Caco-2 (cell line): ENCODE results near the gene TXNDC12. TPM values are rescaled to one million over a fixed set of nuclear protein-coding genes. Genes with fewer than 3 reads are reported as not detected.

Experiments
- BruUV-seq: library from RNA; stranded (reverse); fragments of 400-500 nt; replicated peaks from 2 replicates; lab custom pipeline; 2021; lab: Mats Ljungman, UMichigan
- CTCF ChIA-PET: fragments of 300-600 bp; sonication (Branson Sonifier 250); formaldehyde crosslinking; loops from one replicate; lab custom pipeline; 2022; ENCODE audit warnings: antibody characterized with exemption; lab: Charles Lee
- POLR2A ChIA-PET: fragments of 300-600 bp; sonication (Branson Sonifier 250); formaldehyde crosslinking; loops from one replicate; lab custom pipeline; 2022; ENCODE audit warnings: antibody characterized with exemption; lab: Charles Lee
- DNase-seq, 2 experiments: peaks; one replicate each; pipeline versions ENCODE4 v3.0.0 to v3.0.0-alpha.2; 2020 to 2022
- H3K27me3 ChIP-seq: replicated peaks from 2 replicates; pipeline ENCODE4 v1.6.0; 2011; ENCODE audit warnings: low read length; ENCODE audit not compliant: control insufficient read depth, insufficient read depth
- H3K36me3 ChIP-seq: 2 replicates; pipeline ENCODE4 v1.5.1; 2011; ENCODE audit warnings: low read length; ENCODE audit not compliant: control insufficient read depth, insufficient read depth
- H3K4me1 ChIP-seq: fragments of 250-450 bp; sonication (Bioruptor Pico); 2 replicates; pipeline ENCODE4 v1.5.1; 2020; ENCODE audit warnings: mild to moderate bottlenecking
- H3K4me3 ChIP-seq: 2 replicates; pipeline ENCODE4 v1.5.1; 2011; ENCODE audit warnings: low read depth, mild to moderate bottlenecking, control low read depth, low read length
- H3K9me3 ChIP-seq: fragments of 250-450 bp; sonication (Bioruptor Pico); 2 replicates; pipeline ENCODE4 v1.5.1; 2020; ENCODE audit warnings: mild to moderate bottlenecking, moderate library complexity
- H3K27ac Mint-ChIP-seq: one replicate; pipeline ENCODE4 v1.8.0; 2022; ENCODE audit warnings: mixed read lengths; ENCODE audit not compliant: unreplicated experiment
- H3K27me3 Mint-ChIP-seq: one replicate; pipeline ENCODE4 v1.8.0; 2022; ENCODE audit warnings: mixed read lengths; ENCODE audit not compliant: insufficient read depth, unreplicated experiment
- H3K36me3 Mint-ChIP-seq: one replicate; pipeline ENCODE4 v1.8.0; 2022; ENCODE audit warnings: mild to moderate bottlenecking, mixed read lengths; ENCODE audit not compliant: insufficient read depth, unreplicated experiment
- H3K4me1 Mint-ChIP-seq: one replicate; pipeline ENCODE4 v1.8.0; 2022; ENCODE audit warnings: low read depth, mixed read lengths; ENCODE audit not compliant: unreplicated experiment
- H3K4me3 Mint-ChIP-seq: one replicate; pipeline ENCODE4 v1.8.0; 2022; ENCODE audit warnings: mild to moderate bottlenecking, moderate library complexity, mixed read lengths; ENCODE audit not compliant: unreplicated experiment
- H3K9me3 Mint-ChIP-seq: one replicate; pipeline ENCODE4 v1.8.0; 2022; ENCODE audit warnings: mixed read lengths; ENCODE audit not compliant: unreplicated experiment
- CTCF ChIP-seq, 2 experiments: fragments of 200-600 bp in 1 of 2; IDR thresholded peaks; 1 replicate in 1 of 2; 2 replicates in 1 of 2; pipeline versions ENCODE4 v1.5.1 to v1.8.0; 2011 to 2022; ENCODE audit warnings: antibody characterized with exemption in 1 of 2, control low read depth in 1 of 2, inconsistent platforms in 1 of 2, low read depth in 1 of 2, low read length in 1 of 2, mild to moderate bottlenecking in 1 of 2, moderate library complexity in 1 of 2; ENCODE audit not compliant: insufficient read depth in 1 of 2, severe bottlenecking in 1 of 2, unreplicated experiment in 1 of 2
- intact Hi-C: fragments of 100-400 bp; cut with micrococcal nuclease; formaldehyde crosslinking; loops from one replicate; pipeline ENCODE4 v1.10.0; 2022; ENCODE audit not compliant: unreplicated experiment
- total RNA-seq: library from RNA; stranded (reverse); gene quantifications from 2 replicates; pipeline ENCODE4 v1.2.3, GENCODE V29; 2022

TXNDC12 gene
- total RNA-seq, 1 experiment from 2014 or later = 61.1 TPM

- ChIA-PET CTCF (no interaction called here), POLR2A (no interaction called here)
- H3K9me3 ChIP-seq = no peaks in the 10 kb centered on the region
- peaks cover 9% of the 10 kb centered on the region; the same call in 1 of the 2 replicates for H3K4me1 ChIP-seq
- no peak for TF ChIP-seq CTCF (IDR thresholded peaks at IDR 0.05; ENCODE audit: insufficient read depth in 1 of 2, low read depth in 1 of 2, low read length in 1 of 2, severe bottlenecking in 1 of 2, unreplicated experiment in 1 of 2)
- no peak overlapping the region for H3K4me3 ChIP-seq
- intact Hi-C loops = no loop called here
- Mint-ChIP-seq H3K4me1 (peaks cover 6% of the 10 kb centered on the region), H3K36me3 (peaks cover 19% of the 10 kb centered on the region), H3K9me3 (no peaks in the 10 kb centered on the region), H3K27me3 (no peaks in the 10 kb centered on the region), H3K27ac (no peak overlapping the region), H3K4me3 (no peak overlapping the region)
- no peak for DNase-seq
- BruUV-seq = no TSS peak
- no peaks in the 10 kb centered on the region for H3K27me3 ChIP-seq
- no peaks in the 10 kb centered on the region; the same call in 1 of the 2 replicates for H3K36me3 ChIP-seq
Observed at GRCh38 chr1:52028328-52028727, 26.7 kb downstream of the TXNDC12 start.

GRCh38 chr1:52026278-52026677 is 28.7 kb downstream of the TXNDC12 start:
- Mint-ChIP-seq H3K27ac (no peak overlapping the region), H3K36me3 (peaks cover 16% of the 10 kb centered on the region), H3K9me3 (no peaks in the 10 kb centered on the region), H3K4me3 (no peak overlapping the region), H3K4me1 (peaks cover 6% of the 10 kb centered on the region), H3K27me3 (no peaks in the 10 kb centered on the region)
- no peak overlapping the region for H3K4me3 ChIP-seq
- POLR2A ChIA-PET = no interaction called here
- no peaks in the 10 kb centered on the region for H3K27me3 ChIP-seq
- no peaks in the 10 kb centered on the region for H3K9me3 ChIP-seq
- no peak for DNase-seq
- TF ChIP-seq CTCF (IDR thresholded peaks at IDR 0.05; ENCODE audit: insufficient read depth in 1 of 2, low read depth in 1 of 2, low read length in 1 of 2, severe bottlenecking in 1 of 2, unreplicated experiment in 1 of 2) = no peak
- intact Hi-C loops = no loop called here
- CTCF ChIA-PET = no interaction called here
- 0 out of 2 replicates have a peak, but pooled peaks cover 5% of the 10 kb centered on the region for H3K4me1 ChIP-seq
- no TSS peak for BruUV-seq
- no peaks in the 10 kb centered on the region; the same call in 1 of the 2 replicates for H3K36me3 ChIP-seq

- CTCF ChIA-PET = no interaction called here
- Mint-ChIP-seq H3K4me3 (no peak overlapping the region), H3K27ac (no peak overlapping the region), H3K9me3 (no peaks in the 10 kb centered on the region), H3K27me3 (no peaks in the 10 kb centered on the region), H3K4me1 (no peaks in the 10 kb centered on the region), H3K36me3 (peaks cover 20% of the 10 kb centered on the region)
- no TSS peak for BruUV-seq
- Histone ChIP-seq H3K4me1 (no peaks in the 10 kb centered on the region), H3K4me3 (no peak overlapping the region), H3K27me3 (no peaks in the 10 kb centered on the region), H3K36me3 (no peaks in the 10 kb centered on the region), H3K9me3 (no peaks in the 10 kb centered on the region)
- DNase-seq = no peak
- TF ChIP-seq CTCF (IDR thresholded peaks at IDR 0.05; ENCODE audit: insufficient read depth in 1 of 2, low read depth in 1 of 2, low read length in 1 of 2, severe bottlenecking in 1 of 2, unreplicated experiment in 1 of 2) = no peak
- POLR2A ChIA-PET = no interaction called here
- intact Hi-C loops = no loop called here
Observed at GRCh38 chr1:52022133-52022532, 32.9 kb downstream of the TXNDC12 start.
